ENCODE data around the gene TSPO. TPM values are rescaled to one million over a fixed set of nuclear protein-coding genes. Genes with fewer than 3 reads are reported as not detected.
A peak's percentile ranks its signal among the peaks of the same experiment; 100 is the strongest.

The TSPO gene
- total RNA-seq, 4 donors from 2014 or later = 101 to 174 (median 113) TPM

DNA sequence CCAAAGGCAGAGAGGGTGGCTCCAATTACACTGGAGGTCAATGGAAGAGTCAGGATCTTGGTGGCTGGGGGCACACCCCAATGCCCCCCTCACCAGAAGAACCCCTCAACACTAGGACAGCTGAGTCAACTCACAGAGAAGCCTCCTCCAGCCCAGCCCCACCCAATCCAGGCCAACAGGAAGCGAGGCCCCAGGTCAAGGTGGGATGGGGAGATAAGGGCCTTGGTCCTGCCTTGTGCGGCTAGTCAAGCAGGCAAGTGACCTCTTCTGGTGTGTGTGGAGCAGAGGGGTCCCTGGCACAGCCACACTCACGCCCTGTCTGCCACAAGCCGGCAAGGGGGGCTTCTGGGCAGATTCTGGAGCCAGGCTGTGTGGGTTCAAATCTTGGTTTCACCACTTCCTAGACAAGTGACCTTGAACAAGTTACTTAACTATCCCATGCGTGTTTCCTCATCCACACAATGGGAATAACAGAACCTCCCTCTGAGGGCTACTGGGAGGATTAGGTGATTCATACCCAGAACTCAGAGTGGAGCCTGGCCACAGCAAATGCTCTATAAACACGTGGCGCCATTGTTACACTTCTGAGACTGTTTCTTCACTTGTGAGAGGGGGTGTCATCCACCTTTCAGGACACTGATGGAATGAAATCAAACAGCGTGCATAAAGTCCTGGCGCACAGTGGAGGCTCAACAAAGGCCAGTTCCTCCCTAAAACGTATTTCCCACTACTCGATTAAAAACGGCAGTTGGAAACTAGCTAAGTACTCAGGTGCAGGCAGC lies 32.3 kb downstream of the TSPO start:
- H3K4me3 ChIP-seq = no peak overlapping the region
- TF ChIP-seq POLR2A (IDR thresholded peaks at IDR 0.05) = no peak
- TF ChIP-seq, protein P1, sequence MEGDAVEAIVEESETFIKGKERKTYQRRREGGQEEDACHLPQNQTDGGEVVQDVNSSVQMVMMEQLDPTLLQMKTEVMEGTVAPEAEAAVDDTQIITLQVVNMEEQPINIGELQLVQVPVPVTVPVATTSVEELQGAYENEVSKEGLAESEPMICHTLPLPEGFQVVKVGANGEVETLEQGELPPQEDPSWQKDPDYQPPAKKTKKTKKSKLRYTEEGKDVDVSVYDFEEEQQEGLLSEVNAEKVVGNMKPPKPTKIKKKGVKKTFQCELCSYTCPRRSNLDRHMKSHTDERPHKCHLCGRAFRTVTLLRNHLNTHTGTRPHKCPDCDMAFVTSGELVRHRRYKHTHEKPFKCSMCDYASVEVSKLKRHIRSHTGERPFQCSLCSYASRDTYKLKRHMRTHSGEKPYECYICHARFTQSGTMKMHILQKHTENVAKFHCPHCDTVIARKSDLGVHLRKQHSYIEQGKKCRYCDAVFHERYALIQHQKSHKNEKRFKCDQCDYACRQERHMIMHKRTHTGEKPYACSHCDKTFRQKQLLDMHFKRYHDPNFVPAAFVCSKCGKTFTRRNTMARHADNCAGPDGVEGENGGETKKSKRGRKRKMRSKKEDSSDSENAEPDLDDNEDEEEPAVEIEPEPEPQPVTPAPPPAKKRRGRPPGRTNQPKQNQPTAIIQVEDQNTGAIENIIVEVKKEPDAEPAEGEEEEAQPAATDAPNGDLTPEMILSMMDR (IDR thresholded peaks at IDR 0.05 in 4 of 5, conservative IDR thresholded peaks at IDR 0.05 in 1 of 5) = no peak
- DNase-seq (no peak), ATAC-seq (no peak)
- peaks cover 10 to 12% of the 10 kb centered on the region in 2 donors for H3K4me1 ChIP-seq
- H3K36me3 ChIP-seq = peaks cover 0 to 11% of the 10 kb centered on the region in 2 donors
- intact Hi-C loops (cut with DNase I; ENCODE audit: low total_unique reads) = no loop called here
- H3K9me3 ChIP-seq = no peaks in the 10 kb centered on the region
- H3K27ac ChIP-seq = no peak overlapping the region
- in situ Hi-C loops (cut with MboI; ENCODE audit: low sequenced_read_pairs in 4 of 4) = no loop called here
- no peaks in the 10 kb centered on the region for H3K27me3 ChIP-seq

GRCh38 chr22:43185860-43186261 lies 34.5 kb downstream of the TSPO start:
- in situ Hi-C loops (cut with MboI; ENCODE audit: low sequenced_read_pairs in 4 of 4) (no loop called here), intact Hi-C loops (cut with DNase I; ENCODE audit: low total_unique reads) (loop anchor here (1.0 to 2.0 kb wide), 2 partner anchors 34 to 43 kb away; partner anchors contain the start of gene MCAT)
- H3K4me1 ChIP-seq = peaks cover 10 to 12% of the 10 kb centered on the region in 2 donors
- H3K4me3 ChIP-seq = peak overlapping the region; percentile 54 to 76 (median 70)
- H3K36me3 ChIP-seq = no peaks in the 10 kb centered on the region
- peak overlapping the region in 3 of 4 donors; percentile 68 to 86 (median 76) for H3K27ac ChIP-seq
- TF ChIP-seq, protein P1 (IDR thresholded peaks at IDR 0.05 in 4 of 5, conservative IDR thresholded peaks at IDR 0.05 in 1 of 5) = no peak
- no peak for TF ChIP-seq POLR2A (IDR thresholded peaks at IDR 0.05)
- ATAC-seq (peak in 1 of 2 donors; percentile 27), DNase-seq (peak; percentile 15 to 33)
- H3K27me3 ChIP-seq = no peaks in the 10 kb centered on the region
- H3K9me3 ChIP-seq = no peaks in the 10 kb centered on the region

- peak within 1 kb of the TSS; percentile 56 to 76 (median 70) for H3K4me3 ChIP-seq
- DNase-seq (peak; percentile 24 to 28), ATAC-seq (peak; percentile 66 to 68)
- H3K4me1 ChIP-seq = peaks cover 10 to 12% of the 10 kb centered on the region in 2 donors
- no peaks in the 10 kb centered on the region for H3K36me3 ChIP-seq
- intact Hi-C loops (cut with DNase I; ENCODE audit: low total_unique reads) = loop anchor here (1.0 to 2.0 kb wide), 2 partner anchors 34 to 44 kb away; partner anchors contain the start of gene MCAT
- peak within 1 kb of the TSS; percentile 77 to 87 (median 84) for H3K27ac ChIP-seq
- no peaks in the 10 kb centered on the region for H3K9me3 ChIP-seq
- H3K27me3 ChIP-seq = no peaks in the 10 kb centered on the region
- in situ Hi-C loops (cut with MboI; ENCODE audit: low sequenced_read_pairs in 4 of 4) = no loop called here
- peak; percentile 63 to 79 for TF ChIP-seq POLR2A (IDR thresholded peaks at IDR 0.05)
- TF ChIP-seq, protein P1 (IDR thresholded peaks at IDR 0.05 in 4 of 5, conservative IDR thresholded peaks at IDR 0.05 in 1 of 5) = peak in 1 of 5 experiments; percentile 12
These were observed 35.2 kb downstream of the TSPO start, which contains the start of gene TTLL12 for GRCh38 chr22:43186272-43187170. TTLL12 (minus strand) TSS chr22:43187134; CDS start chr22:43187069, 65 bp downstream.

- Histone ChIP-seq H3K27ac (peak overlapping the region; percentile 77 to 87 (median 80)), H3K36me3 (no peaks in the 10 kb centered on the region), H3K4me3 (peak overlapping the region; percentile 56 to 66 (median 62)), H3K27me3 (no peaks in the 10 kb centered on the region), H3K4me1 (peaks cover 10 to 12% of the 10 kb centered on the region in 2 donors), H3K9me3 (no peaks in the 10 kb centered on the region)
- TF ChIP-seq POLR2A (IDR thresholded peaks at IDR 0.05) = peak; percentile 37 to 45
- TF ChIP-seq, protein P1 (IDR thresholded peaks at IDR 0.05 in 4 of 5, conservative IDR thresholded peaks at IDR 0.05 in 1 of 5) = peak; percentile 55 to 81 (median 75)
- peak; percentile 83 to 88 for ATAC-seq
- intact Hi-C loops (cut with DNase I; ENCODE audit: low total_unique reads) = loop anchor here (2.0 kb wide), 1 partner anchor 45 kb away; the partner anchor contains the start of gene MCAT
- in situ Hi-C loops (cut with MboI; ENCODE audit: low sequenced_read_pairs in 4 of 4) = no loop called here
- peak; percentile 84 to 94 for DNase-seq
These were observed 36.1 kb downstream of the TSPO start for GRCh38 chr22:43187171-43188099.
